Activated CD4-positive, alpha-beta T cell treated with anti-CD3 and anti-CD28 coated beads for 36 hours (primary cell): ENCODE results near the gene DESI1. TPM values are rescaled to one million over a fixed set of nuclear protein-coding genes. Genes with fewer than 3 reads are reported as not detected.
"Not testable (repeated sequence)": the region's sequence is repeated elsewhere in the genome, so short reads cannot be mapped to it uniquely, and the experiment has no call there.

Experiments
- ATAC-seq: fragments of 200-7000 bp; cut with Tn5 transposase; one replicate; pipeline ENCODE4 v1.10.0; 2021; ENCODE audit warnings: mild to moderate bottlenecking, moderate library complexity
- CTCF ChIA-PET: fragments of 350-600 bp; sonication (Branson Sonifier 250); formaldehyde crosslinking; loops from one replicate; lab custom pipeline; 2021; ENCODE audit warnings: antibody characterized with exemption; lab: Charles Lee
- POLR2A ChIA-PET: fragments of 350-600 bp; sonication (Branson Sonifier 250); formaldehyde crosslinking; loops from one replicate; lab custom pipeline; 2021; ENCODE audit warnings: antibody characterized with exemption, inconsistent platforms; lab: Charles Lee
- DNase-seq: peaks from one replicate; pipeline ENCODE4 v3.0.0-alpha.2; 2020
- H3K27ac Mint-ChIP-seq: one replicate; pipeline ENCODE4 v1.8.0; 2021; ENCODE audit warnings: mixed read lengths
- H3K27me3 Mint-ChIP-seq: one replicate; pipeline ENCODE4 v1.8.0; 2021; ENCODE audit warnings: mixed read lengths
- H3K36me3 Mint-ChIP-seq: one replicate; pipeline ENCODE4 v1.8.0; 2021; ENCODE audit warnings: low read depth, mixed read lengths
- H3K4me1 Mint-ChIP-seq: one replicate; pipeline ENCODE4 v1.8.0; 2021; ENCODE audit warnings: mixed read lengths
- H3K4me3 Mint-ChIP-seq: one replicate; pipeline ENCODE4 v1.8.0; 2021; ENCODE audit warnings: mild to moderate bottlenecking, moderate library complexity, mixed read lengths
- H3K9me3 Mint-ChIP-seq: one replicate; pipeline ENCODE4 v1.8.0; 2021; ENCODE audit warnings: low read depth, mixed read lengths
- intact Hi-C, 2 experiments: fragments of 100-400 bp; cut with DNase I in 1 of 2; cut with micrococcal nuclease in 1 of 2; formaldehyde crosslinking; loops; one replicate each; pipeline versions ENCODE4 v1.14.2 to v1.15.1; 2022 to 2024; cut with DNase I, micrococcal nuclease
- total RNA-seq, 2 experiments: library from RNA; stranded (reverse); gene quantifications; one replicate each; pipeline ENCODE4 v1.2.3, GENCODE V29; 2021

Gene DESI1
- 10 to 100 TPM; 56.6 to 98.1 TPM for total RNA-seq

GRCh38 chr22:41620589-41621098 is at the start of gene DESI1:
Gene DESI1, minus strand, starts transcription at chr22:41621043. Its CDS starts 204 bp downstream, at chr22:41620839.
- peaks cover 48% of the 10 kb centered on the region for H3K4me1 Mint-ChIP-seq
- H3K36me3 Mint-ChIP-seq = peaks cover 49% of the 10 kb centered on the region
- CTCF ChIA-PET = interaction anchor here (1.9 kb wide), 1 partner anchor 77 kb away, joined by 7 read pairs; the partner anchor contains the start of gene POLR3H

GRCh38 chr22:41668971-41669911 is 48.4 kb upstream of the DESI1 start:
- ChIA-PET CTCF (no interaction called here), POLR2A (interaction anchor here (0.7 kb wide), 1 partner anchor 181 kb away, joined by 3 read pairs; no protein-coding TSS in a partner anchor)
- intact Hi-C loops = no loop called here

More at GRCh38 chr22:41620589-41621098, at the start of gene DESI1:
- DNase-seq (no peak), ATAC-seq (peak; percentile 17)
- Mint-ChIP-seq H3K27me3 (no peaks in the 10 kb centered on the region), H3K9me3 (no peaks in the 10 kb centered on the region), H3K27ac (peak within 1 kb of the TSS; percentile 99), H3K4me3 (peak within 1 kb of the TSS; percentile 98)
- POLR2A ChIA-PET = interaction anchor here (0.6 to 3.7 kb wide), 8 partner anchors 23 to 335 kb away, joined by 3 to 25 read pairs (median 3); partner anchors contain the start of genes ACO2, CCDC134, PHF5A and PMM1
- intact Hi-C loops = loop anchor here (1.0 to 10.0 kb wide), 23 partner anchors 16 to 764 kb away; partner anchors contain the start of genes PHF5A (in 2 of the 2), PMM1 (in 2 of the 2), POLR3H (in 2 of the 2) and SNU13 (in 2 of the 2)

GRCh38 chr22:41664951-41665350 is 44.1 kb upstream of the DESI1 start:
- ChIA-PET CTCF (interaction anchor here (0.9 to 3.3 kb wide), 5 partner anchors 11 to 33 kb away, joined by 4 to 24 read pairs (median 5); partner anchors contain the start of gene MEI1), POLR2A (no interaction called here)
- Mint-ChIP-seq H3K27me3 (no peaks in the 10 kb centered on the region), H3K4me3 (no peak overlapping the region), H3K4me1 (peaks cover 13% of the 10 kb centered on the region), H3K27ac (peak overlapping the region; percentile 38), H3K36me3 (peaks cover 42% of the 10 kb centered on the region), H3K9me3 (no peaks in the 10 kb centered on the region)
- ATAC-seq (no peak), DNase-seq (no peak)
- intact Hi-C loops = no loop called here

More at GRCh38 chr22:41668971-41669911, 48.4 kb upstream of the DESI1 start:
- H3K4me1 Mint-ChIP-seq = peaks cover 13% of the 10 kb centered on the region
- DNase-seq = no peak
- H3K4me3 Mint-ChIP-seq = no peak overlapping the region
- peaks cover 30% of the 10 kb centered on the region for H3K36me3 Mint-ChIP-seq
- ATAC-seq = no peak
- H3K9me3 Mint-ChIP-seq = no peaks in the 10 kb centered on the region
- H3K27ac Mint-ChIP-seq = no peak overlapping the region
- H3K27me3 Mint-ChIP-seq = no peaks in the 10 kb centered on the region

GRCh38 chr22:41664490-41664889 is 43.6 kb upstream of the DESI1 start:
- Mint-ChIP-seq H3K36me3 (peaks cover 43% of the 10 kb centered on the region), H3K9me3 (no peaks in the 10 kb centered on the region), H3K27ac (peak overlapping the region; percentile 38), H3K4me1 (peaks cover 12% of the 10 kb centered on the region), H3K4me3 (no peak overlapping the region), H3K27me3 (no peaks in the 10 kb centered on the region)
- no peak for ATAC-seq
- POLR2A ChIA-PET = interaction anchor here (1.0 kb wide), 1 partner anchor 18 kb away, joined by 3 read pairs; no protein-coding TSS in a partner anchor
- DNase-seq = no peak
- intact Hi-C loops = no loop called here
- CTCF ChIA-PET = interaction anchor here (0.6 to 2.0 kb wide), 2 partner anchors 13 to 262 kb away, joined by 3 to 6 read pairs; no protein-coding TSS in a partner anchor

GRCh38 chr22:41663594-41663993 is 42.8 kb upstream of the DESI1 start:
- H3K4me1 Mint-ChIP-seq, H3K4me3 Mint-ChIP-seq, intact Hi-C loops, H3K9me3 Mint-ChIP-seq, ATAC-seq, DNase-seq, H3K27me3 Mint-ChIP-seq: not testable (repeated sequence)
- ChIA-PET POLR2A (interaction anchor here (1.0 kb wide), 1 partner anchor 17 kb away, joined by 3 read pairs; no protein-coding TSS in a partner anchor), CTCF (interaction anchor here (0.6 to 1.1 kb wide), 2 partner anchors 261 to 416 kb away, joined by 3 read pairs; partner anchors contain the start of gene SMDT1)
- Mint-ChIP-seq H3K27ac (peak overlapping the region; percentile 56), H3K36me3 (peaks cover 48% of the 10 kb centered on the region)

- Mint-ChIP-seq H3K4me3 (no peak overlapping the region), H3K27me3 (no peaks in the 10 kb centered on the region), H3K9me3 (no peaks in the 10 kb centered on the region), H3K4me1 (peaks cover under 1% of the 10 kb centered on the region), H3K27ac (no peak overlapping the region), H3K36me3 (peaks cover 56% of the 10 kb centered on the region)
- intact Hi-C loops = no loop called here
- POLR2A ChIA-PET = interaction anchor here (0.7 kb wide), 1 partner anchor 40 kb away, joined by 3 read pairs; the partner anchor contains the start of gene XRCC6
- DNase-seq (no peak), ATAC-seq (no peak)
- CTCF ChIA-PET = no interaction called here
Measured at GRCh38 chr22:41661713-41662112, 40.9 kb upstream of the DESI1 start.

- H3K9me3 Mint-ChIP-seq = no peaks in the 10 kb centered on the region
- CTCF ChIA-PET = interaction anchor here (0.7 kb wide), 1 partner anchor 161 kb away, joined by 3 read pairs; no protein-coding TSS in a partner anchor
- no peak for DNase-seq
- POLR2A ChIA-PET = interaction anchor here (0.7 kb wide), 1 partner anchor 40 kb away, joined by 3 read pairs; the partner anchor contains the start of gene XRCC6
- H3K27me3 Mint-ChIP-seq = no peaks in the 10 kb centered on the region
- H3K27ac Mint-ChIP-seq = peak overlapping the region; percentile 67
- peaks cover 60% of the 10 kb centered on the region for H3K36me3 Mint-ChIP-seq
- no peaks in the 10 kb centered on the region for H3K4me1 Mint-ChIP-seq
- no peak for ATAC-seq
- no peak overlapping the region for H3K4me3 Mint-ChIP-seq
- intact Hi-C loops = no loop called here
Measured at GRCh38 chr22:41661088-41661487, 40.2 kb upstream of the DESI1 start.

GRCh38 chr22:41660416-41660815 is 39.6 kb upstream of the DESI1 start:
- DNase-seq (no peak), ATAC-seq (no peak)
- Mint-ChIP-seq H3K27me3 (no peaks in the 10 kb centered on the region), H3K4me1 (no peaks in the 10 kb centered on the region), H3K27ac (peak overlapping the region; percentile 67), H3K9me3 (no peaks in the 10 kb centered on the region), H3K4me3 (no peak overlapping the region), H3K36me3 (peaks cover 61% of the 10 kb centered on the region)
- intact Hi-C loops = no loop called here
- ChIA-PET CTCF (interaction anchor here (0.7 to 1.4 kb wide), 2 partner anchors 29 to 37 kb away, joined by 4 to 5 read pairs; no protein-coding TSS in a partner anchor), POLR2A (interaction anchor here (0.6 to 1.0 kb wide), 2 partner anchors 9 to 16 kb away, joined by 3 to 4 read pairs; no protein-coding TSS in a partner anchor)

- H3K9me3 Mint-ChIP-seq = no peaks in the 10 kb centered on the region
- H3K4me1 Mint-ChIP-seq = no peaks in the 10 kb centered on the region
- ChIA-PET CTCF (interaction anchor here (0.7 to 1.4 kb wide), 2 partner anchors 29 to 38 kb away, joined by 4 to 5 read pairs; no protein-coding TSS in a partner anchor), POLR2A (interaction anchor here (1.0 kb wide), 1 partner anchor 9 kb away, joined by 4 read pairs; no protein-coding TSS in a partner anchor)
- ATAC-seq (no peak), DNase-seq (no peak)
- H3K27me3 Mint-ChIP-seq = no peaks in the 10 kb centered on the region
- intact Hi-C loops = no loop called here
- no peak overlapping the region for H3K27ac Mint-ChIP-seq
- H3K36me3 Mint-ChIP-seq = peaks cover 59% of the 10 kb centered on the region
- H3K4me3 Mint-ChIP-seq = no peak overlapping the region
Measured at GRCh38 chr22:41659941-41660340, 39.1 kb upstream of the DESI1 start.

- Mint-ChIP-seq H3K4me3 (no peak overlapping the region), H3K36me3 (peaks cover 58% of the 10 kb centered on the region), H3K4me1 (no peaks in the 10 kb centered on the region), H3K27me3 (no peaks in the 10 kb centered on the region), H3K9me3 (no peaks in the 10 kb centered on the region), H3K27ac (no peak overlapping the region)
- CTCF ChIA-PET = interaction anchor here (0.7 to 1.7 kb wide), 4 partner anchors 8 to 162 kb away, joined by 3 to 9 read pairs (median 4); no protein-coding TSS in a partner anchor
- DNase-seq (no peak), ATAC-seq (no peak)
- POLR2A ChIA-PET = no interaction called here
- intact Hi-C loops = no loop called here
Measured at GRCh38 chr22:41658869-41659268, 38.0 kb upstream of the DESI1 start.
